HCT116 (cell line): ENCODE results near the gene ZNF425.
A peak's percentile ranks its signal among the peaks of the same experiment; 100 is the strongest.

Experiments used
- EZH2 ChIP-seq: fragments of 200-600 bp; sonication (generic); IDR thresholded peaks from 2 replicates; pipeline ENCODE4 v1.6.1; 2017; ENCODE audit warnings: antibody characterized with exemption, mixed run types
- POLR2A ChIP-seq: IDR thresholded peaks from 2 replicates; pipeline ENCODE4 v1.7.0; 2011; ENCODE audit warnings: borderline replicate concordance; ENCODE audit not compliant: insufficient read depth, insufficient read length; ENCODE audit errors: extremely low read depth
- POLR2AphosphoS5 ChIP-seq: IDR thresholded peaks from 2 replicates; pipeline ENCODE4 v1.6.1; 2011; ENCODE audit warnings: mild to moderate bottlenecking, low read depth, low read length, moderate library complexity
- TF ChIP-seq, protein P1 (sequence below): IDR thresholded peaks from 2 replicates; pipeline ENCODE4 v1.6.1; 2012; ENCODE audit warnings: low read depth
- TF ChIP-seq, protein P2 (sequence below), 3 experiments: fragments of 200-600 bp in 1 of 3; sonication (generic) in 1 of 3; IDR thresholded peaks in 2 of 3; conservative IDR thresholded peaks in 1 of 3; 2 replicates each; pipeline ENCODE4 v1.5.1; 2012 to 2017; ENCODE audit warnings: low read depth in 2 of 3, low read length in 2 of 3, antibody characterized with exemption in 1 of 3, borderline replicate concordance in 1 of 3, control low read depth in 1 of 3, mild to moderate bottlenecking in 1 of 3, mixed read lengths in 1 of 3, mixed run types in 1 of 3, moderate library complexity in 1 of 3; ENCODE audit not compliant: insufficient read depth in 1 of 3

DNA sequence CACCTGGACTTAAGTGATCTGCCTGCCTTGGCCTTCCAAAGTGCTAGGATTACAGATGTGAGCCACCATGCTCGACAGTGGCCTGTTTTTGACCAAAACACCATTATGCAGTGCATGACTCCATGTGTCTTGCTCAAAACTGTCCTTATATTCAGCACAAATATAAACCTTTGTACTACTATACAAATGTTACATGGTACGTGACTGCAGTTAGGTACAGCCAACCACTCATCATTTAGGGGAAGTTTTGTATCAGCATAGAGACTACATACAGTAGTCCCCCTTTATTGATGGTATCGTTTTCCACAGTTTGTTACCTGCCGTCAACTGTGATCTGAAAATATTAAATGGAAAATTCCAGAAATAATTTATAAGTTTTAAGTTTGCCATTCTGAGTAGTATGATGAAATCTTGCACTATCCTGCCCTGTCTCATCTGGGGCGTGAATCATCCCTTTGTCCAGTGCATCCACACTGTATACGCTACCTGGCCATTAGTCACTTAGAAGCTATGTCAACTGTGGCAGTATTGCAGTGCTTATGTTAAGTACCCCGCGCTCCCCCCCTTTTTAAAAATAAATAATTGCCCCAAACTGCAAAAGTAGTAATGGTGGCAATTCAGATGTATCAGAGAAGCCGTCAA lies 45.9 kb upstream of the ZNF425 start:
- TF ChIP-seq POLR2A (no peak), POLR2AphosphoS5 (0 out of 2 replicates have a peak, but pooled peaks have one; percentile 20), EZH2 (no peak)
- TF ChIP-seq, protein P1, sequence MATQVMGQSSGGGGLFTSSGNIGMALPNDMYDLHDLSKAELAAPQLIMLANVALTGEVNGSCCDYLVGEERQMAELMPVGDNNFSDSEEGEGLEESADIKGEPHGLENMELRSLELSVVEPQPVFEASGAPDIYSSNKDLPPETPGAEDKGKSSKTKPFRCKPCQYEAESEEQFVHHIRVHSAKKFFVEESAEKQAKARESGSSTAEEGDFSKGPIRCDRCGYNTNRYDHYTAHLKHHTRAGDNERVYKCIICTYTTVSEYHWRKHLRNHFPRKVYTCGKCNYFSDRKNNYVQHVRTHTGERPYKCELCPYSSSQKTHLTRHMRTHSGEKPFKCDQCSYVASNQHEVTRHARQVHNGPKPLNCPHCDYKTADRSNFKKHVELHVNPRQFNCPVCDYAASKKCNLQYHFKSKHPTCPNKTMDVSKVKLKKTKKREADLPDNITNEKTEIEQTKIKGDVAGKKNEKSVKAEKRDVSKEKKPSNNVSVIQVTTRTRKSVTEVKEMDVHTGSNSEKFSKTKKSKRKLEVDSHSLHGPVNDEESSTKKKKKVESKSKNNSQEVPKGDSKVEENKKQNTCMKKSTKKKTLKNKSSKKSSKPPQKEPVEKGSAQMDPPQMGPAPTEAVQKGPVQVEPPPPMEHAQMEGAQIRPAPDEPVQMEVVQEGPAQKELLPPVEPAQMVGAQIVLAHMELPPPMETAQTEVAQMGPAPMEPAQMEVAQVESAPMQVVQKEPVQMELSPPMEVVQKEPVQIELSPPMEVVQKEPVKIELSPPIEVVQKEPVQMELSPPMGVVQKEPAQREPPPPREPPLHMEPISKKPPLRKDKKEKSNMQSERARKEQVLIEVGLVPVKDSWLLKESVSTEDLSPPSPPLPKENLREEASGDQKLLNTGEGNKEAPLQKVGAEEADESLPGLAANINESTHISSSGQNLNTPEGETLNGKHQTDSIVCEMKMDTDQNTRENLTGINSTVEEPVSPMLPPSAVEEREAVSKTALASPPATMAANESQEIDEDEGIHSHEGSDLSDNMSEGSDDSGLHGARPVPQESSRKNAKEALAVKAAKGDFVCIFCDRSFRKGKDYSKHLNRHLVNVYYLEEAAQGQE = no peak
- TF ChIP-seq, protein P2, sequence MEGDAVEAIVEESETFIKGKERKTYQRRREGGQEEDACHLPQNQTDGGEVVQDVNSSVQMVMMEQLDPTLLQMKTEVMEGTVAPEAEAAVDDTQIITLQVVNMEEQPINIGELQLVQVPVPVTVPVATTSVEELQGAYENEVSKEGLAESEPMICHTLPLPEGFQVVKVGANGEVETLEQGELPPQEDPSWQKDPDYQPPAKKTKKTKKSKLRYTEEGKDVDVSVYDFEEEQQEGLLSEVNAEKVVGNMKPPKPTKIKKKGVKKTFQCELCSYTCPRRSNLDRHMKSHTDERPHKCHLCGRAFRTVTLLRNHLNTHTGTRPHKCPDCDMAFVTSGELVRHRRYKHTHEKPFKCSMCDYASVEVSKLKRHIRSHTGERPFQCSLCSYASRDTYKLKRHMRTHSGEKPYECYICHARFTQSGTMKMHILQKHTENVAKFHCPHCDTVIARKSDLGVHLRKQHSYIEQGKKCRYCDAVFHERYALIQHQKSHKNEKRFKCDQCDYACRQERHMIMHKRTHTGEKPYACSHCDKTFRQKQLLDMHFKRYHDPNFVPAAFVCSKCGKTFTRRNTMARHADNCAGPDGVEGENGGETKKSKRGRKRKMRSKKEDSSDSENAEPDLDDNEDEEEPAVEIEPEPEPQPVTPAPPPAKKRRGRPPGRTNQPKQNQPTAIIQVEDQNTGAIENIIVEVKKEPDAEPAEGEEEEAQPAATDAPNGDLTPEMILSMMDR (IDR thresholded peaks at IDR 0.05 in 2 of 3, conservative IDR thresholded peaks at IDR 0.05 in 1 of 3; ENCODE audit: borderline replicate concordance in 1 of 3, insufficient read depth in 1 of 3, low read depth in 2 of 3, low read length in 2 of 3) = no peak
